Embryonic facial prominence (tissue), 1 donor: ENCODE data around the gene NUP133.
"Not testable (repeated sequence)": the region's sequence is repeated elsewhere in the genome, so short reads cannot be mapped to it uniquely, and the experiment has no call there.

Experiments used
- DNase-seq: peaks from one replicate; pipeline ENCODE4 v3.0.0-alpha.2; 2016; ENCODE audit errors: extremely low spot score

Gene NUP133

GRCh38 chr1:229448845-229449244 is 59.3 kb downstream of the NUP133 start:
- no peak for DNase-seq

GRCh38 chr1:229448354-229448753 is 59.8 kb downstream of the NUP133 start:
- DNase-seq, result no peak

- no peak for DNase-seq
Observed at GRCh38 chr1:229447809-229448252, 60.3 kb downstream of the NUP133 start.

- no peak for DNase-seq
Observed at GRCh38 chr1:229445828-229446227, 62.3 kb downstream of the NUP133 start.

GRCh38 chr1:229440851-229441537 is 67.1 kb downstream of the NUP133 start:
- no peak for DNase-seq

- DNase-seq, result no peak
Observed at GRCh38 chr1:229438021-229438420, 70.1 kb downstream of the NUP133 start.

GRCh38 chr1:229437443-229437842 is 70.7 kb downstream of the NUP133 start:
- DNase-seq, result no peak

GRCh38 chr1:229436201-229436600 is 71.9 kb downstream of the NUP133 start:
- no peak for DNase-seq

- DNase-seq, result no peak
Observed at GRCh38 chr1:229434641-229435051, 73.5 kb downstream of the NUP133 start.

GRCh38 chr1:229434005-229434640 is 74.0 kb downstream of the NUP133 start, which contains the start of gene ACTA1:
Gene ACTA1, minus strand, starts transcription at chr1:229434094. Its CDS starts 979 bp downstream, at chr1:229433115.
- no peak for DNase-seq

GRCh38 chr1:229433364-229434004 is 74.7 kb downstream of the NUP133 start:
- DNase-seq, result no peak

GRCh38 chr1:229432905-229433304 is 75.2 kb downstream of the NUP133 start:
- DNase-seq, result no peak

GRCh38 chr1:229432116-229432461 is 76.1 kb downstream of the NUP133 start:
- no peak for DNase-seq

- no peak for DNase-seq
Observed at GRCh38 chr1:229431284-229432115, 76.6 kb downstream of the NUP133 start.

GRCh38 chr1:229430761-229431283 is 77.3 kb downstream of the NUP133 start:
- DNase-seq, result no peak

GRCh38 chr1:229428256-229428655 is 79.9 kb downstream of the NUP133 start:
- DNase-seq, result no peak

- no peak for DNase-seq
Observed at GRCh38 chr1:229427572-229427971, 80.6 kb downstream of the NUP133 start.

- DNase-seq, result no peak
Observed at GRCh38 chr1:229425564-229426159, 82.5 kb downstream of the NUP133 start.

GRCh38 chr1:229420765-229421164 is 87.4 kb downstream of the NUP133 start:
- DNase-seq, result no peak

- DNase-seq, result no peak
Observed at GRCh38 chr1:229420224-229420623, 87.9 kb downstream of the NUP133 start.

GRCh38 chr1:229418586-229418985 is 89.6 kb downstream of the NUP133 start:
- DNase-seq, result not testable (repeated sequence)
